ENCODE results near the gene MAPK9.

Gene MAPK9

DNA sequence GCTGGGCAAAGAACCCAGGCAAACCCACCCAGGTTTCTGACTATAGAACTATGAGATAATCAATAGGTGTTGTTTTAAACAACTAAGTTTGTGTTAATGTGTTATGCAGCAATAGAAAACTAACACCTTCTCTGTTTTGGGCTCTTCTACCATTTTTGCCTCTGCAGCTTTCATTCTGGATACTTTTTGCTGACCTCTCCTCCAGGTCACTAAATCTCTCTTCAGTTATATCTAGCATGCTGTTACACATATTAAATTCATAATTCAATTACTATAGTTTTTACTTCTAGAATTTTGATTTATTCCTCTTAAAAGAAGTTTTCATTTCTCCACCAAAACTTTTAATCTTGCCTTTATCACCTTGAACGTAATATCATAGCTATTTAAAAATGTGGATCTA is 17.2 kb downstream of the MAPK9 start:
- Histone ChIP-seq H3K9me2 (replicated peaks; ENCODE audit: control insufficient read depth, low read length) (no peaks in the 10 kb centered on the region), H3K36me3 (ENCODE audit: control insufficient read depth, low read length) (peaks cover 41% of the 10 kb centered on the region), H4K20me1 (ENCODE audit: control insufficient read depth, insufficient read depth, low read depth, low read length) (no peaks in the 10 kb centered on the region), H3K4me3 (ENCODE audit: low read length) (no peak overlapping the region), H3K27ac (ENCODE audit: low read depth, low read length) (no peak overlapping the region), H3K4me1 (ENCODE audit: control insufficient read depth, low read length) (no peaks in the 10 kb centered on the region), H3K4me2 (ENCODE audit: low read length) (no peak overlapping the region), H3K79me2 (ENCODE audit: control insufficient read depth, low read length) (no peaks in the 10 kb centered on the region), H3K9me3 (ENCODE audit: control insufficient read depth, insufficient read depth, low read length) (no peaks in the 10 kb centered on the region), H3K27me3 (ENCODE audit: control insufficient read depth, low read length) (no peaks in the 10 kb centered on the region), H3F3A (ENCODE audit: control insufficient read depth, insufficient read depth) (no peaks in the 10 kb centered on the region)
- TF ChIP-seq, protein P1, sequence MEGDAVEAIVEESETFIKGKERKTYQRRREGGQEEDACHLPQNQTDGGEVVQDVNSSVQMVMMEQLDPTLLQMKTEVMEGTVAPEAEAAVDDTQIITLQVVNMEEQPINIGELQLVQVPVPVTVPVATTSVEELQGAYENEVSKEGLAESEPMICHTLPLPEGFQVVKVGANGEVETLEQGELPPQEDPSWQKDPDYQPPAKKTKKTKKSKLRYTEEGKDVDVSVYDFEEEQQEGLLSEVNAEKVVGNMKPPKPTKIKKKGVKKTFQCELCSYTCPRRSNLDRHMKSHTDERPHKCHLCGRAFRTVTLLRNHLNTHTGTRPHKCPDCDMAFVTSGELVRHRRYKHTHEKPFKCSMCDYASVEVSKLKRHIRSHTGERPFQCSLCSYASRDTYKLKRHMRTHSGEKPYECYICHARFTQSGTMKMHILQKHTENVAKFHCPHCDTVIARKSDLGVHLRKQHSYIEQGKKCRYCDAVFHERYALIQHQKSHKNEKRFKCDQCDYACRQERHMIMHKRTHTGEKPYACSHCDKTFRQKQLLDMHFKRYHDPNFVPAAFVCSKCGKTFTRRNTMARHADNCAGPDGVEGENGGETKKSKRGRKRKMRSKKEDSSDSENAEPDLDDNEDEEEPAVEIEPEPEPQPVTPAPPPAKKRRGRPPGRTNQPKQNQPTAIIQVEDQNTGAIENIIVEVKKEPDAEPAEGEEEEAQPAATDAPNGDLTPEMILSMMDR (IDR thresholded peaks at IDR 0.05; ENCODE audit: low read depth, low read length, poor library complexity, severe bottlenecking): no peak
- TF ChIP-seq EZH2phosphoT487 (IDR thresholded peaks at IDR 0.05; ENCODE audit: borderline replicate concordance, low read length): no peak

DNA sequence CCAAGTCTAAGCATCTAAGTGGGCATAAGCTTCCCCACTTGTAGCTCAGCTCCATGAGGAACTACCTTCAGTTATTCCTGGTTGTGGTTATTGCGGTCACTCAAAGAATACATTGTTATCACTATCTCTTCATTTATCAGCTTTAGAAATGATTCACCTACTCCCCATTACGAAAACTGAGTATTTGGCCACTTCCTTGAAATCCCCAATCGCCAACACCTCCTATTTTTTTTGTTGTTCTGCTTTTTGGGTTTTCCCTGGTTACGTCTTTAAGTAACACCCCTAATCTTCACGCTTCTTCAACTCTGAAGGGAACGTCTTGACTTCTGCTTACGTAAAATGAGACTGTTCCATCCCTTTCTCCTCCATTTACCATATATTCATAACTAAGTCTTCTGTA is 20.7 kb downstream of the MAPK9 start:
- H3F3A ChIP-seq (ENCODE audit: control insufficient read depth, insufficient read depth): no peaks in the 10 kb centered on the region
- no peaks in the 10 kb centered on the region for H3K4me1 ChIP-seq (ENCODE audit: control insufficient read depth, low read length)
- H3K9me2 ChIP-seq (replicated peaks; ENCODE audit: control insufficient read depth, low read length): no peaks in the 10 kb centered on the region
- H3K27me3 ChIP-seq (ENCODE audit: control insufficient read depth, low read length): no peaks in the 10 kb centered on the region
- no peaks in the 10 kb centered on the region for H4K20me1 ChIP-seq (ENCODE audit: control insufficient read depth, insufficient read depth, low read depth, low read length)
- H3K4me2 ChIP-seq (ENCODE audit: low read length): no peak overlapping the region
- no peaks in the 10 kb centered on the region; the same call in 1 of the 2 replicates for H3K9me3 ChIP-seq (ENCODE audit: control insufficient read depth, insufficient read depth, low read length)
- H3K27ac ChIP-seq (ENCODE audit: low read depth, low read length): no peak overlapping the region
- H3K79me2 ChIP-seq (ENCODE audit: control insufficient read depth, low read length): no peaks in the 10 kb centered on the region
- TF ChIP-seq EZH2phosphoT487 (IDR thresholded peaks at IDR 0.05; ENCODE audit: borderline replicate concordance, low read length): no peak
- TF ChIP-seq, protein P1 (IDR thresholded peaks at IDR 0.05; ENCODE audit: low read depth, low read length, poor library complexity, severe bottlenecking): no peak
- H3K36me3 ChIP-seq (ENCODE audit: control insufficient read depth, low read length): peaks cover 40% of the 10 kb centered on the region
- H3K4me3 ChIP-seq (ENCODE audit: low read length): no peak overlapping the region

DNA sequence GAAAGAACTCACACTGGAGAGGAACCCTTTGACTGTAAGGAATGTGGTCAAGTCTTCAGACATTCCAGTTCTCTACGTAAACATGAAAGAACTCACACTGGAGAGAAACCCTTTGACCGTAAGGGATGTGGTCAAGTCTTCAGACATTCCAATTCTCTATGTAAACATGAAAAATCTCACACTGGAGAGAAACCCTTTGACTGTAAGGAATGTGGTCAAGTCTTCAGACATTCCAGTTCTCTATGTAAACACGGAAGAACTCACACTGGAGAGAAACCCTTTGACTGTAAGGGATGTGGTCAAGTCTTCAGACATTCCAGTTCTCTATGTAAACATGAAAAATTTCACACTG is 32.6 kb downstream of the MAPK9 start:
- H3K9me3 ChIP-seq (ENCODE audit: control insufficient read depth, insufficient read depth, low read length): peaks cover 63% of the 10 kb centered on the region
- no peak overlapping the region for H3K4me3 ChIP-seq (ENCODE audit: low read length)

More for the DNA sequence above, 32.6 kb downstream of the MAPK9 start:
- H4K20me1 ChIP-seq (ENCODE audit: control insufficient read depth, insufficient read depth, low read depth, low read length): no peaks in the 10 kb centered on the region
- H3K27ac ChIP-seq (ENCODE audit: low read depth, low read length): no peak overlapping the region
- H3K9me2 ChIP-seq (replicated peaks; ENCODE audit: control insufficient read depth, low read length): no peaks in the 10 kb centered on the region
- TF ChIP-seq, protein P1 (IDR thresholded peaks at IDR 0.05; ENCODE audit: low read depth, low read length, poor library complexity, severe bottlenecking): no peak
- no peak for TF ChIP-seq EZH2phosphoT487 (IDR thresholded peaks at IDR 0.05; ENCODE audit: borderline replicate concordance, low read length)
- no peak overlapping the region for H3K4me2 ChIP-seq (ENCODE audit: low read length)
- no peaks in the 10 kb centered on the region for H3F3A ChIP-seq (ENCODE audit: control insufficient read depth, insufficient read depth)
- H3K27me3 ChIP-seq (ENCODE audit: control insufficient read depth, low read length): no peaks in the 10 kb centered on the region
- no peaks in the 10 kb centered on the region for H3K4me1 ChIP-seq (ENCODE audit: control insufficient read depth, low read length)
- no peaks in the 10 kb centered on the region for H3K79me2 ChIP-seq (ENCODE audit: control insufficient read depth, low read length)
- peaks cover 60% of the 10 kb centered on the region for H3K36me3 ChIP-seq (ENCODE audit: control insufficient read depth, low read length)

All from DOHH2 (cell line).